Left kidney (tissue), 2 donors: Measurements from ENCODE around the gene HDHD3. TPM values are rescaled to one million over a fixed set of nuclear protein-coding genes. Genes with fewer than 3 reads are reported as not detected.
"Not testable (repeated sequence)": the region's sequence is repeated elsewhere in the genome, so short reads cannot be mapped to it uniquely, and the experiment has no call there.

Experiments
- DNase-seq: peaks from one replicate; pipeline ENCODE4 v3.0.0-alpha.2; 2013
- polyA plus RNA-seq: library from polyadenylated mRNA; unstranded; fragments of 120-200 nt; gene quantifications from one replicate; pipeline ENCODE4 v1.2.1, GENCODE V29; 2013; ENCODE audit not compliant: insufficient read length

Gene HDHD3
- polyA plus RNA-seq, 1 donor = 39.7 TPM

DNA sequence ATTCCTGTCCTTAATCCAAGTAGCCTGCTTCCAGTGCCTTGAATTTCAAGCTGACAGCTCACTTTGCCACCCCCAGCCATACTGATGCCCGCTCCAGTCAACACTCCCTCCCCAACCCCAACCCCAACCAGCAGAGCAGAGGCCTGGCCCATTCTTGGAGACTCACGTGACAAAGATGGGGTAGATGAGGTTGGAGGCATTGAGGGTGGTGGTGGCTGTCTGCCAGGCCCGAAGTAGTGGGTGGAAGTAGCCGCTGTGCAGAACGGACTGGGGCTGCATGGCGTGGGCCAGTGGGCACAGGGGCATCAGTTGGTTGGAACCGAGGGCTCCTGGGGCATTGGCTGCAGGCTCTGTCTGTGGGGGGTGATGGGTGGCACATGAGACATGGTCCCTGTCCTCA lies 16.5 kb upstream of the HDHD3 start:
- no peak for DNase-seq

GRCh38 chr9:113391917-113392316 lies 15.1 kb upstream of the HDHD3 start:
- no peak for DNase-seq

DNA sequence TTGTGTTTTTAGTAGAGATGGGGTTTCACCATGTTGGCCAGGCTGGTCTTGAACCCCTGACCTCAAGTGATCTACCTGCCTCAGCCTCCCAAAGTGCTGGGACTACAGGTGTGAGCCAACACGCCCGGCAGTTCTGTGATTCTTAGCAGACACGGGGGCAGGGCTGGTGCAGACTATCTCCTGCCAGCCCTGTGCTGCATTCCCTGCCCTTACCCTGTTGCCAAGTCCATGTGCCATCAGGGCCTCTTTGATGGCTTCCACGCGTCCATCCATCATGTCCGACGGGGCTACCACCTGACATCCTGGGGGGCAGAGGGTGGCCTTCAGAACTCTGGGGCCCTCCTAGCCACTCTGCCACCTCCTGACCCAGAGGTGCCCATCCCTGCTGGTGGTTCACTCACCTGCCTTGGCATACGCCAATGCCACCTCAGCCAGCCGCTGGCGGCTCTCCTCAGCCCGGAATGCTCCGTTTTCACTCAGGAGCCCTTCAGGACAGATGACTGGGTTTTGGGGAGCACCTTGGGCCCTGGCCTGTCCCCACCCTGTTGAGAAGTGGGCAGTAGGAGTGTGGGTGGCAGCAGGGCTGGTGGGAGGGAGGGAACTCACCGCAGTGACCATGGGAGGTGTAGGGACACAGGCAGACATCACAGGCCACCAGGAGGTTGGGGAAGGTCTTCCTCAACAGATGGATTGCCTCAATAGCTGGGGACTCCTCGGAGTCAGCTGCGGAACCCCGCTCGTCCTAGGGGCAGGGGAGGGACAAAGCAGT lies 13.6 kb upstream of the HDHD3 start:
- DNase-seq = no peak

DNA sequence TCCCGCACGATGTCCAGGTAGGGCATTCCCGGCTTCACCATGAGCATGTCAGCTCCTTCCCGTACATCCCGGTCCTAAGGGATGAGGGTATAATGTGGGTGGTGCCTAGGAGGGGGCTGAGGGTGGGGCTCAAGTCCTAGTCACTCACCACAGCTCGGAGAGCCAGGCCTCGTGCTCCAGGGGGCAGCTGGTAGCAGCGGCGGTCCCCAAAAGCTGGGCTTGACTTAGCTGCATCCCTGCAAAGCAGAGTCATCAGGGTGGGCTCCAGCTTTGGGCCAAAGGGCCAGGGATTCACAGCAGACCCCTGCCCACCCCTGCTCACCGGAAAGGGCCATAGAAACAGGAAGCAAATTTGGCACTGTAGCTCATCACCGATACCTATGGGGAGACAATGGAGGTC lies 12.7 kb upstream of the HDHD3 start:
- DNase-seq = no peak

GRCh38 chr9:113388833-113389232 lies 12.0 kb upstream of the HDHD3 start:
- DNase-seq = no peak

DNA sequence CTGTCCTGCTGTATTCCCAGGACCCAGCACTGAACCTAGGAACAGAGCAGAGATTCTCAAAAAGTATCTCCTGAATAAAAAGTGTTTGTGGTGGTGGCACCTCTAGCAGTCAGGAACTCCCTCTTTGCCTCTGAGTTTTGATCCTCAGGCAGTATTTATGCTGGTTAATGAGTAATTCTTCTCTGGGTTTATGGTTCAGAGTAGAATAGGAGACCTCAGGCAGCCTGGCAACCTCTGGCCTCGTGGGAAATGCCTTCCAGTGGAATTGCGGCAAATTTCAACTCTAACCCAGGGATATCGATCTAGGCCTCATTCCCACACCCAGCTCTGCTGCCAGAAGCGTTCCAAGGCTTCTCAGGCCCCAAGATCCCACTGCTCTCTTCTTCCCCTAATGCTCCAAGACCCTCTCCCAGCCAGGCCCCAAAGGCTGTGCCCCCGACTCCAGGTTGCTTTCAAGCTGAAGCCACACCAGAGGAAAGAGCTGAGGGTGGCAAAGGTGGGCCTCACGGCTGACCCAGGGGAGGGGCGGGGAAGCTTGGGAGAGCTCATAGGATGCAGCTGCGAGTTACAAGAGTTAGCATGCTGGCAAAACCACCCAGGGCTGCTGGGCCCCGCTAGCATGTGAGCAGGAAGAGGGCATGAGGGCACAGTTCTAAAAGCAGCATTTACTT lies 10.9 kb upstream of the HDHD3 start:
- DNase-seq = no peak

- no peak for DNase-seq
These were observed 10.0 kb upstream of the HDHD3 start for GRCh38 chr9:113386571-113387393.

- DNase-seq = peak; percentile 60
These were observed 5.2 kb upstream of the HDHD3 start for GRCh38 chr9:113381909-113382411.

DNA sequence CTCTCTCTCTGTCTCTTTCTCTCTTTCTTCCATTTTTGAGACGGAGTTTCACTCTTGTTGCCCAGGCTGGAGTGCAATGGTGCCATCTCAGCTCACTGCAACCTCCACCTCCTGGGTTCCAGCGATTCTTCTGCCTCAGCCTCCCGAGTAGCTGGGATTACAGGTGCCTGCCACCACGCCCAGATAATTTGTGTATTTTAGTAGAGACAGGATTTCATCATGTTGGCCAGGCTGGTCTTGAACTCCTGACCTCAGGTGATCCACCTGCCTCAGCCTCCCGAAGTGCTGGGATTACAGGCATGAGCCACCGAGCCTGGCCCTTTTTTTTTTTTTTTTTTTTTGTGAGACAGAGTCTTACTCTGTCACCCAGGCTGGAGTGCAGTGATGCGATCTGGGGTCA lies 4.7 kb upstream of the HDHD3 start:
- DNase-seq = not testable (repeated sequence)

DNA sequence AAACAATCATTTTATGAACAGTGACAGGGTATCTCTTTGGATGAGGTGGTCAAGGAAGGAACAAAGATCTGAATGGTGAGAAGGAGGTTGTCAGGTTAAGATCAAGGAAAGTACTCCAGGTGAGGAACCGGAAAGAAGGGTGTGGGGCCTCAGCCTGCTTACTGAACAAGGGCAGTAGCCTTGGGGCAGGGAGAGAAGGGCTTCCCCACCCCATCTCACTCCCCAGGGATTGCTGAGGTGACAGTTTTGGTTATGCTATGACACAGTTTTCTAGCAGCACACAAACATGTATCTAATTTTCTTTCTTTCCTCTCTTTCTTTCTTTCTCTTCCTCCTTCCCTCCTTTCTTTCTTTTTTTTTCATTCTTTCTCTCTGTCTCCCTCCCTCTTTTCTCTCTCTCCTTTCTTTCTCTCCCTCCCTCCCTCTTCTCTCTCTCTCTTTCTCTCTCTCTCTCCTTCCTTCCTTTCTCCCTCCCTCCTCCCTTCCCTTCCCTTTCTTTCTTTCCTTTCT lies 4.1 kb upstream of the HDHD3 start:
- DNase-seq = no peak

DNA sequence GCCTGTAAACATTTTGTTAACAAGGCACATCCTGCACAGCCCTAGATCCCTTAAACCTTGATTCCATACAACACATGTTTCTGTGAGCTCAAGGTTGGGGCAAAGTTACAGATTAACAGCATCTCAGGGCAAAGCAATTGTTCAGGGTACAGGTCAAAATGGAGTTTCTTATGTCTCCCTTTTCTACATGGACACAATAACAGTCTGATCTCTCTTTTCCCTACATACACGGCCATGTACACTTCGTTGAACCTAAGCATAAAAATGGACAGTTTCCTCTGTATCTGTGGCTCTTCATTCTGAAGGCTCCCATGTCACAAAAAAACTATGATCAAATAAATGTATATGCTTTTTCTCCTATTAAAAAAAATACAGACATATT lies 3.0 kb upstream of the HDHD3 start:
- not testable (repeated sequence) for DNase-seq

- not testable (repeated sequence) for DNase-seq
These were observed 2.5 kb upstream of the HDHD3 start for GRCh38 chr9:113379094-113379828.

DNA sequence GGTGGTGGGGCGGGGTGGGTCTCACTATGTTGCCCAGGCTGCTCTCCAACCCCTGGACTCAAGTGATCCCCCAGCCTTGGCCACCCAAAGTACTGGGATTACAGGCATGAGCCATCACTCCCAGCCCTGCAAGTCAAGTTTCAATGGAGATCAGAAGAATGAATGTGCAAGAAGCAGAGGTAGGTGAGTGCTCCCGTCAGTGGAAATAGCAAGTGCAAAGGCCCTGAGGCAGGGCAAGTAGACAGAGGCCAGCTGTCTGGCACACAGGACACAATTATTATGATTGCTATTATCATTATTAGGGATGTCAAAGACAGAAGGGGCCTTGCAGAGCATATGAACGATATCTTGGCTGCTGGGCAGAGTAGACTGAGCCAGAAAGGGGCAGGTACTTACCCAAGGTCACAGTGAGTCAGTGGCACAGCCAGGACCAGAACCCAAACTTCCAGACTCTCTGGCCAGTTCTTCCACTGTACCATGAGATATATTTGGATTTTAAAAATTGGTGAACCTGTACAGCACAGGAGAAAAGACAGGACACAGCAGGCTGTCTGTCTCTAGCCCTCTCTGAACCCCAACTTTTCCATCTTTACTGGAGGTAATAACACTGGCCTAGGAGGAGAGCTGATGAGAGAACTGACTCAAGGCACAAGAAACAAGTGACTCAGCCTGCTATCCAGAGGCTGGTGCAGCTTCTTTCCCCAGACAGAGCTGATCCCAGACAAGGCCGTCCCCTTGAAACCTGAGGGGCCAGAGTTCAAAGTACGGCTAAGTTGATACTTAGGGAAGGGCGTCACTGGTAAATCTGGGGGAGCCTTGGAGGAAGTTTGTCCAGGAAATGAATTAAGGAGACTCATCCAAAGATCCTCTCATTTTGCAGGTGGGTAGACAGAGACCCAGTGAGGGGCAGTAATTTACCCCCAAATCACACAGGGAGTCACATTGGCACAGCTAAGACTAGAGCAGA lies 1.4 kb downstream of the HDHD3 start:
- no peak for DNase-seq

- no peak for DNase-seq
These were observed 3.0 kb downstream of the HDHD3 start for GRCh38 chr9:113373676-113374392.

DNA sequence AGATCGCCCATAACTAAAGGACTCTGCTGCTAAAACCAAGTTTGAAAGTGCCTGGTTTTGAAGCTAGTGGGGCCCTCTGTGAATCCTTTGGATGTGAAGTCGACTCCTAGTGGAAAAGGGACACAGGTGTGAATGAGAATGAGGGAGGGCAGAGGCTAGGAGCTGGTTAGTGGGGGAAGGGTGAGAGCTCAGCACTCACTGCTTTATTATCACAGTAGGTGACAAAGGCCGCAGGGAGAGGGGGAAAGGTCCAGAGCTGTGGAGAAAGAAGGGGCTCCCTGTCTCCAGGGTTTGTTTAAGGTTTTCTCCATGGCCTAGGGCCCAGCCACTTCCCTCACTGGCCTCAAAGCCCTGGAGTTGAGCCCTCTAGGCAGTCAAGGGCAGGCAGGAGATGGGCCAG lies 3.5 kb downstream of the HDHD3 start:
- DNase-seq = no peak

DNA sequence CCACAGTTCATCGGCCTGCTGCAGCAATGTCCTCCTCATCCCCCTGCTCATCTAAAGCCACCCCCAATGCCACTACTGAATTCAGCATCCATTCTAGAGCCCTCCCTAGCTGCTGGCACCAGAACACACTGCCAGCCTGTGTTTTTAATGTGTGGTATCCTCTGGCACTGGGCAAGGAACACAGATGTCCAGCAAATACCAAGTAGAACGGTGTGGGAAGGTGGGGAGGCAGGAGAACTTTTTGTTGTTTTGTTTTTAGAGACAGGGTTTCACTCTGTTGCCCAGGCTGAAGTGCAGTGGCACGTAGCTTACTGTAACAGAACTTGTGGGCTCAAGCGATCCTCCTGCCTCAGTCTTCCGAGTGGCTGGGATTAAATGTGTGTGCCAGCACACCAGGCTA lies 4.7 kb downstream of the HDHD3 start:
- DNase-seq = no peak

DNA sequence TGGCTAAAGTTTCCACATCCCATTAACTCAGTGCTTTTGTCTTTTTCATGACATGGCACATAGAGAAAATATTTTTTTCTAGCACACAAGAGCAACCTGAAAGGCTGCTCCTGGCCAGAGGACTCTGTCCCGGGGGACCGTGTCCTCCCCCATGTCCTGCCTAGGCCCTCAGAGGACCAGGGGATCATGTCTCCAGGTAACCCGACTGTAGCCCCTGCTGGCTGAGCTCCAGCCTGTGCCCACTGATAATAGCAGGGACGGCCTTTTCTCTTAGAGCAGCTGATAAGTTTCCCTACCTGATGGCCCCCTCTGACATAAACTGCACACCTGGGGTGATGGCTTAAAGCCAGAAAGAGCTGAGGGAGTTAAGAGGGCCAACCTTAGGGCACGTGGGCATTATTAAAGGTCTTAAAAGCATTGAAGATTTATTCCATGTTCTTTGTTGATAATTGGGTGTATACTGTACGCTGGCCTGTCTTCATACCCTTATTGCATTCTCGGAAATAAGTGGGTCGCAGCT lies 5.9 kb downstream of the HDHD3 start:
- DNase-seq = no peak

GRCh38 chr9:113369855-113370140 lies 7.0 kb downstream of the HDHD3 start:
- DNase-seq = no peak

GRCh38 chr9:113368982-113369854 lies 7.6 kb downstream of the HDHD3 start:
- DNase-seq = no peak
